Keratinocyte (primary cell): Measurements from ENCODE around the gene NOM1.

Experiments
- EZH2 ChIP-seq: IDR thresholded peaks from one replicate; pipeline ENCODE4 v1.6.1; 2012; ENCODE audit warnings: inconsistent platforms, mild to moderate bottlenecking, low read length, moderate library complexity
- TF ChIP-seq, protein P1 (sequence below), 3 experiments: IDR thresholded peaks in 1 of 3; conservative IDR thresholded peaks in 1 of 3; optimal IDR thresholded peaks in 1 of 3; 2 replicates in 2 of 3; 3 replicates in 1 of 3; pipeline versions ENCODE3 to v1.5.1; 2011; ENCODE audit warnings: low read length in 3 of 3, mild to moderate bottlenecking in 3 of 3, moderate library complexity in 2 of 3, control low read depth in 1 of 3, inconsistent platforms in 1 of 3; ENCODE audit not compliant: insufficient read depth in 2 of 3; ENCODE audit errors: extremely low read depth in 1 of 3

DNA sequence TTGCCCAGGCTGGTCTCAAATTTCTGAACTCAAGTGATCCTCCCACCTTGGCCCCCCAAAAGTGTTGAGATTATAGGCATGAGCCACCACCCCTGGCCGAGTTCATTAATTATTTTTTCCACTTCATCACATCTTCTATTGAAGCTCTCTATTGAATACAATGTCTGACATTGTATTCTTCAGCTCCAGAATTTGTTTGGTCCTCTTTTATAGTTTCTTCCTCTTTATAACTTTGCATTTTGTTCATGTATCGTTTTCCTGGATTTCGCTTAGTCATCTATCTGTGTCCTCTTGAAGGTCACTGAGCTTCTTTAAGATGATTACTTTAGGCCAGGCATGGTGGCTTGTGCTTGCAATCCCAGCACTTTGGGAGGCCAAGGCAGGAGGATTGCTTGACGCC is 30.2 kb downstream of the NOM1 start:
- TF ChIP-seq, protein P1, sequence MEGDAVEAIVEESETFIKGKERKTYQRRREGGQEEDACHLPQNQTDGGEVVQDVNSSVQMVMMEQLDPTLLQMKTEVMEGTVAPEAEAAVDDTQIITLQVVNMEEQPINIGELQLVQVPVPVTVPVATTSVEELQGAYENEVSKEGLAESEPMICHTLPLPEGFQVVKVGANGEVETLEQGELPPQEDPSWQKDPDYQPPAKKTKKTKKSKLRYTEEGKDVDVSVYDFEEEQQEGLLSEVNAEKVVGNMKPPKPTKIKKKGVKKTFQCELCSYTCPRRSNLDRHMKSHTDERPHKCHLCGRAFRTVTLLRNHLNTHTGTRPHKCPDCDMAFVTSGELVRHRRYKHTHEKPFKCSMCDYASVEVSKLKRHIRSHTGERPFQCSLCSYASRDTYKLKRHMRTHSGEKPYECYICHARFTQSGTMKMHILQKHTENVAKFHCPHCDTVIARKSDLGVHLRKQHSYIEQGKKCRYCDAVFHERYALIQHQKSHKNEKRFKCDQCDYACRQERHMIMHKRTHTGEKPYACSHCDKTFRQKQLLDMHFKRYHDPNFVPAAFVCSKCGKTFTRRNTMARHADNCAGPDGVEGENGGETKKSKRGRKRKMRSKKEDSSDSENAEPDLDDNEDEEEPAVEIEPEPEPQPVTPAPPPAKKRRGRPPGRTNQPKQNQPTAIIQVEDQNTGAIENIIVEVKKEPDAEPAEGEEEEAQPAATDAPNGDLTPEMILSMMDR (optimal IDR thresholded peaks at IDR 0.05 in 1 of 3, IDR thresholded peaks at IDR 0.05 in 1 of 3, conservative IDR thresholded peaks at IDR 0.05 in 1 of 3; ENCODE audit: extremely low read depth in 1 of 3, insufficient read depth in 2 of 3, low read length in 3 of 3) = no peak
- TF ChIP-seq EZH2 = no peak
